ENCODE measurements around the gene CCNJL. TPM values are rescaled to one million over a fixed set of nuclear protein-coding genes. Genes with fewer than 3 reads are reported as not detected.

The CCNJL gene
- total and polyA plus RNA-seq, 2 donors (not counting 1 experiment from before 2014, with no cell fraction given) = 0.03 to 0.67 TPM

DNA sequence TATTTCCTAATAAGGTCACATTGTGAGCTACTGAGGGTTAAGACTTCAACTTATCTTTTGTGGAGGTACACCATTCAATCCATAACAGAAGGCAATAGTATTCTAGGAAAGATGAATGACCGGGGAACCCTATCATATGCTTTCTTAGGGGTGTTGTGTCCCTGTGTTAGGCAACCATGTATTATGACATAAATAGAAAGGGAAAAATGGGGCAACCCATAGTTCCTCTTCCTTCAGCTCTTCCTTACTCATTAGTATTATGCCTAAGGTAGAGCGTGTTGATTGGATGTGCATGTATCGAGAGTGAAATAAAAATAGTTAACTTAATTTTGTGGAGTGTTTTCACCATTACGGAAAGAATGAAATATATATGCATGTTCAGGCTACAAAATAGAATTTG is 6.0 kb upstream of the CCNJL start:
- Histone ChIP-seq H3K36me3 (replicated peaks in 1 of 2; ENCODE audit: control extremely low read depth in 1 of 2, control insufficient read depth in 1 of 2, extremely low read depth in 1 of 2, insufficient read depth in 2 of 2, low read length in 1 of 2) (no peaks in the 10 kb centered on the region), H3K4me2 (replicated peaks; ENCODE audit: low read depth, low read length, poor library complexity, severe bottlenecking) (no peak overlapping the region), H3K9me3 (ENCODE audit: control extremely low read depth in 1 of 3, control insufficient read depth in 2 of 3, insufficient read depth in 1 of 3, low read length in 2 of 3) (no peaks in the 10 kb centered on the region), H4K20me1 (ENCODE audit: control insufficient read depth, insufficient read depth, low read length, poor library complexity, severe bottlenecking) (no peaks in the 10 kb centered on the region), H3K27ac (ENCODE audit: low read length in 2 of 2) (no peak overlapping the region), H3K4me1 (ENCODE audit: control insufficient read depth in 2 of 2, insufficient read depth in 2 of 2, low read length in 2 of 2) (no peaks in the 10 kb centered on the region), H3K9ac (ENCODE audit: low read length) (no peak overlapping the region), H3K4me3 (ENCODE audit: control extremely low read depth in 1 of 5, extremely low read depth in 1 of 5, insufficient read depth in 1 of 5, low read depth in 2 of 5, low read length in 4 of 5) (no peak overlapping the region), H2AFZ (ENCODE audit: insufficient read depth, low read depth, low read length, poor library complexity, severe bottlenecking) (no peak overlapping the region), H3K79me2 (ENCODE audit: control insufficient read depth, insufficient read depth, low read length) (no peaks in the 10 kb centered on the region), H3K27me3 (replicated peaks in 1 of 4; ENCODE audit: control extremely low read depth in 1 of 4, control insufficient read depth in 3 of 4, insufficient read depth in 4 of 4, low read length in 3 of 4) (peaks cover 0 to 4% (median under 1%) of the 10 kb centered on the region in 4 experiments)
- TF ChIP-seq EZH2 (IDR thresholded peaks at IDR 0.05; ENCODE audit: borderline replicate concordance, insufficient read depth, low read depth, low read length, poor library complexity, severe bottlenecking) (no peak), CTCF (IDR thresholded peaks at IDR 0.05) (no peak)
- H3K4me3 Mint-ChIP-seq = no peak overlapping the region
- no peak overlapping the region for H3K27ac Mint-ChIP-seq
- ATAC-seq (ENCODE audit: low read depth) (no peak), DNase-seq (no peak)
- ChIA-PET POLR2A (no interaction called here), CTCF (no interaction called here)
- intact Hi-C loops (cut with micrococcal nuclease) = no loop called here
- H3K4me1 Mint-ChIP-seq = no peaks in the 10 kb centered on the region
- H3K9me3 Mint-ChIP-seq (ENCODE audit: insufficient read depth) = no peaks in the 10 kb centered on the region
- peaks cover 21% of the 10 kb centered on the region for H3K27me3 Mint-ChIP-seq
- WGBS (ENCODE audit: insufficient coverage) = no CpG with 5 or more reads among the region's 4 CpGs

- Histone ChIP-seq H3K9ac (ENCODE audit: low read length) (no peak overlapping the region), H3K27ac (ENCODE audit: low read length in 2 of 2) (no peak overlapping the region), H3K79me2 (ENCODE audit: control insufficient read depth, insufficient read depth, low read length) (no peaks in the 10 kb centered on the region), H3K36me3 (replicated peaks in 1 of 2; ENCODE audit: control extremely low read depth in 1 of 2, control insufficient read depth in 1 of 2, extremely low read depth in 1 of 2, insufficient read depth in 2 of 2, low read length in 1 of 2) (no peaks in the 10 kb centered on the region), H3K9me3 (ENCODE audit: control extremely low read depth in 1 of 3, control insufficient read depth in 2 of 3, insufficient read depth in 1 of 3, low read length in 2 of 3) (no peaks in the 10 kb centered on the region), H4K20me1 (ENCODE audit: control insufficient read depth, insufficient read depth, low read length, poor library complexity, severe bottlenecking) (no peaks in the 10 kb centered on the region), H3K4me3 (ENCODE audit: control extremely low read depth in 1 of 5, extremely low read depth in 1 of 5, insufficient read depth in 1 of 5, low read depth in 2 of 5, low read length in 4 of 5) (no peak overlapping the region), H3K27me3 (replicated peaks in 1 of 4; ENCODE audit: control extremely low read depth in 1 of 4, control insufficient read depth in 3 of 4, insufficient read depth in 4 of 4, low read length in 3 of 4) (peaks cover 0 to 11% (median 7%) of the 10 kb centered on the region in 4 experiments), H3K4me1 (ENCODE audit: control insufficient read depth in 2 of 2, insufficient read depth in 2 of 2, low read length in 2 of 2) (peaks cover 0 to 5% of the 10 kb centered on the region in 2 donors), H2AFZ (ENCODE audit: insufficient read depth, low read depth, low read length, poor library complexity, severe bottlenecking) (no peak overlapping the region), H3K4me2 (replicated peaks; ENCODE audit: low read depth, low read length, poor library complexity, severe bottlenecking) (no peak overlapping the region)
- no peak for DNase-seq
- intact Hi-C loops (cut with micrococcal nuclease) = no loop called here
- TF ChIP-seq CTCF (IDR thresholded peaks at IDR 0.05) = no peak
- no peak for TF ChIP-seq EZH2 (IDR thresholded peaks at IDR 0.05; ENCODE audit: borderline replicate concordance, insufficient read depth, low read depth, low read length, poor library complexity, severe bottlenecking)
- Mint-ChIP-seq H3K9me3 (ENCODE audit: insufficient read depth) (no peaks in the 10 kb centered on the region), H3K4me1 (peaks cover 4% of the 10 kb centered on the region), H3K27ac (no peak overlapping the region), H3K4me3 (no peak overlapping the region), H3K27me3 (peaks cover 30% of the 10 kb centered on the region)
- ATAC-seq (ENCODE audit: low read depth) = no peak
- ChIA-PET POLR2A (no interaction called here), CTCF (interaction anchor here (0.6 kb wide), 1 partner anchor 12 kb away, joined by 3 read pairs; no protein-coding TSS in a partner anchor)
- 98% methylated on average over 5 of the region's 5 CpGs for WGBS (ENCODE audit: insufficient coverage)
Measured at GRCh38 chr5:160317434-160317833, 5.1 kb upstream of the CCNJL start.

Data from B cell (primary cell).